Gastrocnemius medialis (tissue), 4 donors: ENCODE results near the gene OMD. TPM values are rescaled to one million over a fixed set of nuclear protein-coding genes. Genes with fewer than 3 reads are reported as not detected.

Experiments used
- ATAC-seq, 2 donors: fragments of 150-250 bp; one replicate each; pipeline ENCODE4 v1.9.1; 2016
- DNase-seq, 2 donors: peaks; one replicate each; pipeline ENCODE4 v3.0.0-alpha.2; 2019
- H3K27ac ChIP-seq, 4 donors: fragments of 200-600 bp; sonication (generic); 1 replicate in 1 of 4; 2 replicates in 3 of 4; pipeline ENCODE4 v1.5.1; 2016 to 2018; ENCODE audit warnings: mild to moderate bottlenecking in 2 of 4, moderate library complexity in 1 of 4
- H3K27me3 ChIP-seq, 3 donors: fragments of 200-600 bp; sonication (generic) in 2 of 3; 1 replicate in 1 of 3; 2 replicates in 2 of 3; pipeline versions ENCODE4 v1.5.1 to v1.6.0; 2016 to 2019; ENCODE audit warnings: mild to moderate bottlenecking in 1 of 3, moderate library complexity in 1 of 3
- H3K36me3 ChIP-seq, 2 donors: fragments of 200-600 bp; sonication (generic) in 1 of 2; one replicate each; pipeline ENCODE4 v1.5.1; 2017 to 2018
- H3K4me1 ChIP-seq, 2 donors: fragments of 200-600 bp; sonication (generic) in 1 of 2; one replicate each; pipeline ENCODE4 v1.5.1; 2016 to 2017; ENCODE audit warnings: mild to moderate bottlenecking in 2 of 2
- H3K4me3 ChIP-seq, 4 donors: fragments of 200-600 bp; sonication (generic) in 3 of 4; 1 replicate in 1 of 4; 2 replicates in 3 of 4; pipeline ENCODE4 v1.5.1; 2016 to 2019; ENCODE audit warnings: mild to moderate bottlenecking in 2 of 4
- H3K9me3 ChIP-seq, 3 donors: fragments of 200-600 bp; sonication (generic) in 2 of 3; 1 replicate in 1 of 3; 2 replicates in 2 of 3; pipeline ENCODE4 v1.5.1; 2016 to 2019
- CTCF ChIP-seq, 5 experiments: fragments of 450-650 bp in 3 of 5; fragments of 200-600 bp in 2 of 5; sonication (generic) in 2 of 5; IDR thresholded peaks in 4 of 5; conservative IDR thresholded peaks in 1 of 5; 1 replicate in 4 of 5; 2 replicates in 1 of 5; pipeline ENCODE4 v1.5.1; 2016 to 2019; ENCODE audit warnings: antibody characterized with exemption in 5 of 5, mild to moderate bottlenecking in 3 of 5, moderate library complexity in 3 of 5
- POLR2A ChIP-seq, 2 donors: fragments of 450-650 bp; IDR thresholded peaks; one replicate each; pipeline ENCODE4 v1.6.1; 2017; ENCODE audit warnings: antibody characterized with exemption in 2 of 2, mild to moderate bottlenecking in 2 of 2, moderate library complexity in 2 of 2
- in situ Hi-C, 4 donors: fragments of 200-750 bp; cut with MboI; loops; one replicate each; pipeline versions ENCODE4 v1.15.0 to v1.8.0; 2017; ENCODE audit warnings: low sequenced_read_pairs in 4 of 4
- intact Hi-C: fragments of 100-400 bp; cut with DNase I; formaldehyde crosslinking; loops from one replicate; pipeline ENCODE4 v1.15.1; 2023; ENCODE audit warnings: low total_unique reads
- total RNA-seq, 4 donors: library from RNA; depleted of rRNA; stranded (reverse); fragments of >200 nt; gene quantifications; one replicate each; pipeline versions ENCODE4 v1.1.0 to v1.2.3, GENCODE V29; 2016

Gene OMD
- total RNA-seq, 4 donors from 2014 or later = 1.2 to 4.0 (median 1.9) TPM

- in situ Hi-C loops = no loop called here
- intact Hi-C loops = no loop called here
- Histone ChIP-seq H3K4me3 (no peak overlapping the region), H3K27ac (no peak overlapping the region), H3K36me3 (no peaks in the 10 kb centered on the region), H3K4me1 (no peaks in the 10 kb centered on the region), H3K9me3 (no peaks in the 10 kb centered on the region), H3K27me3 (no peaks in the 10 kb centered on the region)
- DNase-seq = no peak
- TF ChIP-seq POLR2A (IDR thresholded peaks at IDR 0.05) (no peak), CTCF (IDR thresholded peaks at IDR 0.05 in 4 of 5, conservative IDR thresholded peaks at IDR 0.05 in 1 of 5) (no peak)
- no peak for ATAC-seq
Observed at GRCh38 chr9:92385001-92385400, 39.3 kb downstream of the OMD start.

- DNase-seq = no peak
- Histone ChIP-seq H3K4me3 (no peak overlapping the region), H3K36me3 (no peaks in the 10 kb centered on the region), H3K27me3 (no peaks in the 10 kb centered on the region), H3K9me3 (no peaks in the 10 kb centered on the region), H3K4me1 (no peaks in the 10 kb centered on the region), H3K27ac (no peak overlapping the region)
- in situ Hi-C loops (no loop called here), intact Hi-C loops (no loop called here)
- TF ChIP-seq POLR2A (IDR thresholded peaks at IDR 0.05) (no peak), CTCF (IDR thresholded peaks at IDR 0.05 in 4 of 5, conservative IDR thresholded peaks at IDR 0.05 in 1 of 5) (no peak)
- no peak for ATAC-seq
Observed at GRCh38 chr9:92384375-92384774, 39.9 kb downstream of the OMD start.

- TF ChIP-seq CTCF (IDR thresholded peaks at IDR 0.05 in 4 of 5, conservative IDR thresholded peaks at IDR 0.05 in 1 of 5) (no peak), POLR2A (IDR thresholded peaks at IDR 0.05) (no peak)
- in situ Hi-C loops = no loop called here
- Histone ChIP-seq H3K4me1 (no peaks in the 10 kb centered on the region), H3K27me3 (no peaks in the 10 kb centered on the region), H3K27ac (no peak overlapping the region), H3K36me3 (no peaks in the 10 kb centered on the region), H3K9me3 (no peaks in the 10 kb centered on the region), H3K4me3 (no peak overlapping the region)
- ATAC-seq = no peak
- intact Hi-C loops = no loop called here
- no peak for DNase-seq
Observed at GRCh38 chr9:92381775-92382174, 42.5 kb downstream of the OMD start.

GRCh38 chr9:92380603-92381002 is 43.7 kb downstream of the OMD start:
- no peak for ATAC-seq
- no peak for TF ChIP-seq POLR2A (IDR thresholded peaks at IDR 0.05)
- TF ChIP-seq CTCF (IDR thresholded peaks at IDR 0.05 in 4 of 5, conservative IDR thresholded peaks at IDR 0.05 in 1 of 5) = no peak
- intact Hi-C loops = no loop called here
- H3K27me3 ChIP-seq = no peaks in the 10 kb centered on the region
- no peak overlapping the region for H3K27ac ChIP-seq
- DNase-seq = no peak
- in situ Hi-C loops = no loop called here
- no peaks in the 10 kb centered on the region for H3K36me3 ChIP-seq
- no peaks in the 10 kb centered on the region for H3K9me3 ChIP-seq
- H3K4me3 ChIP-seq = no peak overlapping the region
- H3K4me1 ChIP-seq = no peaks in the 10 kb centered on the region

GRCh38 chr9:92378865-92379560 is 45.3 kb downstream of the OMD start:
- TF ChIP-seq CTCF (IDR thresholded peaks at IDR 0.05 in 4 of 5, conservative IDR thresholded peaks at IDR 0.05 in 1 of 5) (no peak), POLR2A (IDR thresholded peaks at IDR 0.05) (no peak)
- H3K4me1 ChIP-seq = no peaks in the 10 kb centered on the region
- H3K4me3 ChIP-seq = no peak overlapping the region
- no peak overlapping the region for H3K27ac ChIP-seq
- H3K9me3 ChIP-seq = no peaks in the 10 kb centered on the region
- H3K27me3 ChIP-seq = no peaks in the 10 kb centered on the region
- intact Hi-C loops (no loop called here), in situ Hi-C loops (no loop called here)
- no peak for DNase-seq
- H3K36me3 ChIP-seq = no peaks in the 10 kb centered on the region
- ATAC-seq = no peak
